Adipocyte (in vitro differentiated cells): ENCODE results near the gene MZT2A.
"Not testable (repeated sequence)": the region's sequence is repeated elsewhere in the genome, so short reads cannot be mapped to it uniquely, and the experiment has no call there.

Experiments
- DNase-seq: peaks from one replicate; pipeline ENCODE4 v3.0.0-alpha.2; 2015; ENCODE audit warnings: low read depth
- H3K27me3 ChIP-seq: replicated peaks from 2 replicates; pipeline ENCODE4 v1.7.0; 2013; ENCODE audit warnings: mild to moderate bottlenecking, low read length, moderate library complexity; ENCODE audit not compliant: control insufficient read depth, insufficient read depth
- H3K36me3 ChIP-seq: 2 replicates; pipeline ENCODE4 v1.7.0; 2013; ENCODE audit warnings: low read length, mild to moderate bottlenecking, moderate library complexity; ENCODE audit not compliant: control insufficient read depth, insufficient read depth, severe bottlenecking
- H3K4me1 ChIP-seq: 2 replicates; pipeline ENCODE4 v1.7.0; 2013; ENCODE audit warnings: mild to moderate bottlenecking, low read length, moderate library complexity; ENCODE audit not compliant: control insufficient read depth, insufficient read depth
- H3K4me3 ChIP-seq: 2 replicates; pipeline ENCODE4 v1.7.0; 2013; ENCODE audit warnings: mild to moderate bottlenecking, low read length, moderate library complexity
- H3K9ac ChIP-seq: 2 replicates; pipeline ENCODE4 v1.7.0; 2013; ENCODE audit warnings: mild to moderate bottlenecking, low read length, moderate library complexity
- H3K9me3 ChIP-seq: 2 replicates; pipeline ENCODE4 v1.7.0; 2013; ENCODE audit warnings: mild to moderate bottlenecking, low read length, moderate library complexity; ENCODE audit not compliant: control insufficient read depth

MZT2A gene

DNA sequence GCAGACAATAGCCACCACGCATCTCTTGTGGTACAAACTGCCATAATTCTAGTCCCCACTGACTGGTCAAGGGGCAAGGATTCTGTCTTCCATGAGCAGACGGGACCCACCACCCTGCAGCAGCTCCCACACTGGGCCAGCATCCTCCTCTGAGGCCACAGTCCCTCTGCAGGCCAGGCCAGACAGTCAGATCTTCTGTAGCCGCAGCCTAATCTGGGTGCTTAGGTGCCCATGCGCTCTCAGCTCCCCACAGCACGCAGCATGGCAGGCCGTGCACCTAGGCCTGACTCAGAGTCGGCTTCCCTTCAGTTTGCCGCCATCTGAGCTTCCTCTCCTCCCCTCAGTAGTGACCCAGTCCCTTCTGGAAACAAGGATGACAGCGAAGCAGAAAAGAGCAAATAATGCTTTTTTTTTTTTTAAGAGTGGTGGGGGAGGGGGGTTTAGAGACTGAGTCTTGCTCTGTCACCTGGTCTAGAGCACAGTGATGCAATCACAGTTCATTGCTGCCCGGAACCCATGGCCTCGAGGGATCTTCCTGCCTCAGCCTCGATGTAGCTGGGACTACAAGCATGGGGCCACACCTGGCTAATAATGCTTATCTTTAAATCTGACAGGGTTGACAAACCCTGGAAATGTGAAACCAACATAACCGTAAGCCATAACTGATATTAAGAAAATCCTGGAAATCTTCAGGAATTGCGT is 5.8 kb downstream of the MZT2A start:
- DNase-seq, H3K4me1 ChIP-seq, H3K9me3 ChIP-seq, H3K27me3 ChIP-seq, H3K36me3 ChIP-seq, H3K4me3 ChIP-seq, H3K9ac ChIP-seq: not testable (repeated sequence)

GRCh38 chr2:131484906-131485460 is 7.2 kb downstream of the MZT2A start:
- not testable (repeated sequence) for H3K4me1 ChIP-seq, H3K36me3 ChIP-seq, DNase-seq, H3K4me3 ChIP-seq, H3K9me3 ChIP-seq, H3K27me3 ChIP-seq, H3K9ac ChIP-seq

GRCh38 chr2:131483981-131484820 is 8.0 kb downstream of the MZT2A start:
- not testable (repeated sequence) for H3K4me1 ChIP-seq, H3K9ac ChIP-seq, H3K9me3 ChIP-seq, DNase-seq, H3K4me3 ChIP-seq, H3K36me3 ChIP-seq, H3K27me3 ChIP-seq

GRCh38 chr2:131482506-131483155 is 9.6 kb downstream of the MZT2A start:
- not testable (repeated sequence) for H3K4me1 ChIP-seq, H3K9me3 ChIP-seq, H3K9ac ChIP-seq, DNase-seq, H3K4me3 ChIP-seq, H3K27me3 ChIP-seq, H3K36me3 ChIP-seq

- not testable (repeated sequence) for H3K27me3 ChIP-seq, H3K4me3 ChIP-seq, H3K9ac ChIP-seq, H3K9me3 ChIP-seq, H3K4me1 ChIP-seq, DNase-seq, H3K36me3 ChIP-seq
Measured at GRCh38 chr2:131480351-131480750, 11.8 kb downstream of the MZT2A start.

DNA sequence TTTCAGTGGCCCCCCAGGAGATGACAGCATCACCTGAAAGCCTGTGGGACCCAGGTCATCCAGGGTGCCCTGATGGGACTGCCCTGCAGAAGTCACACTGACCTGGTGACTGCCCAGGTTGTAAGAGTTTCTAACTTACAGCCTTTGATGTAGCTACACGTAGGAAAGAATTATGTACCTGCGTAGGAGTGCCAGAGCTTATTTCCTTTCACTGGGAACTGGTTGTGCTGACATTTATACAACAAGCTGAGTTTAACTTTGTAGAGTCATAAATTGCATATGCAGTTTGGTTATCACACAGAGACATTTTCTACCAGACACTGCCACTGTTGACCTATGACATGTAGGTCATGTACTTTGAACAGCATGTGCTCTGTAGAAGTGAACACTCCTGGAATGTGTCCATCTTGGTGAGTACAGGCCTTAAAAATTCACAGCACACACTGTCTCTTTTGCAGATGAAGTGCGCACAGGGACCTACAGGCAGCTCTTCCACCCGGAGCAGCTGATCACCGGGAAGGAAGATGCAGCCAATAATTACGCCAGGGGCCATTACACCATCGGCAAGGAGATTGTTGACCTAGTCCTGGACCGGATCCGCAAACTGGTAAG is 13.2 kb downstream of the MZT2A start:
- not testable (repeated sequence) for DNase-seq, H3K4me1 ChIP-seq, H3K9ac ChIP-seq, H3K4me3 ChIP-seq, H3K36me3 ChIP-seq, H3K27me3 ChIP-seq, H3K9me3 ChIP-seq

- DNase-seq, H3K36me3 ChIP-seq: not testable (repeated sequence)
Measured at GRCh38 chr2:131478074-131478849, 13.9 kb downstream of the MZT2A start.

GRCh38 chr2:131477227-131477626 is 15.0 kb downstream of the MZT2A start:
- not testable (repeated sequence) for H3K4me3 ChIP-seq, H3K4me1 ChIP-seq, H3K36me3 ChIP-seq, H3K9ac ChIP-seq, H3K27me3 ChIP-seq, H3K9me3 ChIP-seq, DNase-seq

More at GRCh38 chr2:131478074-131478849, 13.9 kb downstream of the MZT2A start:
- H3K27me3 ChIP-seq, H3K9me3 ChIP-seq, H3K4me1 ChIP-seq, H3K4me3 ChIP-seq, H3K9ac ChIP-seq: not testable (repeated sequence)

- not testable (repeated sequence) for H3K27me3 ChIP-seq, DNase-seq, H3K9me3 ChIP-seq, H3K4me3 ChIP-seq, H3K9ac ChIP-seq, H3K36me3 ChIP-seq, H3K4me1 ChIP-seq
Measured at GRCh38 chr2:131476363-131476762, 15.8 kb downstream of the MZT2A start.

- Histone ChIP-seq H3K9ac (no peak within 1 kb of the TSS), H3K27me3 (no peaks in the 10 kb centered on the region), H3K4me3 (no peak within 1 kb of the TSS), H3K36me3 (no peaks in the 10 kb centered on the region), H3K9me3 (no peaks in the 10 kb centered on the region), H3K4me1 (no peaks in the 10 kb centered on the region)
- DNase-seq: no peak
Measured at GRCh38 chr2:131475831-131476230, 16.4 kb downstream of the MZT2A start, which contains the start of gene TUBA3D. TSS of gene TUBA3D (plus strand) at chr2:131476119. CDS start at chr2:131476200, 81 bp downstream.
